Mesenteric fat pad (tissue), 1 donor: ENCODE measurements around the gene PHACTR1. TPM values are rescaled to one million over a fixed set of nuclear protein-coding genes. Genes with fewer than 3 reads are reported as not detected.

Experiments
- DNase-seq: peaks from one replicate; pipeline ENCODE4 v3.0.0-alpha.2; 2020; ENCODE audit warnings: low spot score
- total RNA-seq: library from RNA; stranded (reverse); fragmentation: NEBNext Ultra II Directional; extraction: Animal tissue kit (Norgen Biotek cat#: 25700); gene quantifications from one replicate; pipeline ENCODE4 v1.2.1, GENCODE V29; 2021
- donor health status: DM: yes; HTN: yes; CAD: no.

PHACTR1 gene
- total RNA-seq, 1 donor from 2014 or later: 10.8 TPM

GRCh38 chr6:13187692-13188091 is 471.1 kb downstream of the PHACTR1 start:
- no peak for DNase-seq

- no peak for DNase-seq
These were observed 471.7 kb downstream of the PHACTR1 start for GRCh38 chr6:13188306-13188705.

GRCh38 chr6:13189710-13190109 is 473.1 kb downstream of the PHACTR1 start:
- no peak for DNase-seq

- DNase-seq: no peak
These were observed 473.8 kb downstream of the PHACTR1 start for GRCh38 chr6:13190376-13190775.

GRCh38 chr6:13191461-13191860 is 474.9 kb downstream of the PHACTR1 start:
- DNase-seq: no peak

GRCh38 chr6:13194852-13195251 is 478.3 kb downstream of the PHACTR1 start:
- no peak for DNase-seq

GRCh38 chr6:13195803-13196202 is 479.2 kb downstream of the PHACTR1 start:
- no peak for DNase-seq

GRCh38 chr6:13198168-13198567 is 481.6 kb downstream of the PHACTR1 start:
- DNase-seq: no peak

- DNase-seq: no peak
These were observed 484.8 kb downstream of the PHACTR1 start for GRCh38 chr6:13201336-13201735.

GRCh38 chr6:13203145-13203544 is 486.6 kb downstream of the PHACTR1 start:
- no peak for DNase-seq

GRCh38 chr6:13205106-13205505 is 488.5 kb downstream of the PHACTR1 start:
- DNase-seq: no peak

- no peak for DNase-seq
These were observed 495.5 kb downstream of the PHACTR1 start for GRCh38 chr6:13212096-13212495.

GRCh38 chr6:13212538-13212937 is 496.0 kb downstream of the PHACTR1 start:
- DNase-seq: no peak

GRCh38 chr6:13215390-13215789 is 498.8 kb downstream of the PHACTR1 start:
- DNase-seq: no peak

- DNase-seq: no peak
These were observed 499.9 kb downstream of the PHACTR1 start for GRCh38 chr6:13216236-13217014.

- DNase-seq: no peak
These were observed 500.8 kb downstream of the PHACTR1 start for GRCh38 chr6:13217206-13217905.

GRCh38 chr6:13220266-13220665 is 503.7 kb downstream of the PHACTR1 start:
- DNase-seq: no peak

- no peak for DNase-seq
These were observed 505.5 kb downstream of the PHACTR1 start for GRCh38 chr6:13222048-13222447.

- DNase-seq: no peak
These were observed 509.5 kb downstream of the PHACTR1 start for GRCh38 chr6:13226071-13226470.

- DNase-seq: no peak
These were observed 512.0 kb downstream of the PHACTR1 start for GRCh38 chr6:13228264-13229204.

GRCh38 chr6:13229205-13230085 is 512.9 kb downstream of the PHACTR1 start:
- DNase-seq: no peak
